OCI-LY1 (cell line): ENCODE results near the gene CTRL.

Source experiments
- H2AFZ ChIP-seq: fragments of 200-600 bp; sonication (generic), shearing (Covaris generic); 2 replicates; pipeline ENCODE4 v1.6.0; 2014; ENCODE audit warnings: antibody characterized with exemption, mild to moderate bottlenecking, low read length
- H3F3A ChIP-seq: fragments of 200-600 bp; sonication (generic), shearing (Covaris generic); 2 replicates; pipeline ENCODE4 v1.6.0; 2014; ENCODE audit warnings: mild to moderate bottlenecking, antibody characterized with exemption, low read length, moderate library complexity; ENCODE audit not compliant: insufficient read depth
- H3K27ac ChIP-seq: fragments of 200-600 bp; sonication (generic); 2 replicates; pipeline ENCODE4 v1.5.1; 2014; ENCODE audit warnings: low read length, mixed run types, mild to moderate bottlenecking, low read depth; ENCODE audit not compliant: poor library complexity, severe bottlenecking
- H3K27me3 ChIP-seq: fragments of 200-600 bp; sonication (generic); 2 replicates; pipeline ENCODE4 v1.6.0; 2014; ENCODE audit warnings: antibody characterized with exemption, mild to moderate bottlenecking, low read length, moderate library complexity; ENCODE audit not compliant: insufficient read depth
- H3K36me3 ChIP-seq: fragments of 200-600 bp; sonication (generic); 2 replicates; pipeline ENCODE4 v1.6.1; 2014; ENCODE audit warnings: mild to moderate bottlenecking, antibody characterized with exemption, low read length, moderate library complexity, mixed read lengths; ENCODE audit not compliant: insufficient read depth
- H3K4me1 ChIP-seq: fragments of 200-600 bp; sonication (generic); 2 replicates; pipeline ENCODE4 v1.5.1; 2014; ENCODE audit warnings: mild to moderate bottlenecking, low read length, moderate library complexity; ENCODE audit not compliant: insufficient read depth, severe bottlenecking
- H3K4me2 ChIP-seq: fragments of 200-600 bp; sonication (generic), shearing (Covaris generic); 2 replicates; pipeline ENCODE4 v1.6.1; 2014; ENCODE audit warnings: low read length
- H3K4me3 ChIP-seq: fragments of 200-600 bp; sonication (generic); 2 replicates; pipeline ENCODE4 v1.5.1; 2014; ENCODE audit warnings: low read length, low read depth, mild to moderate bottlenecking, mixed read lengths; ENCODE audit not compliant: poor library complexity, severe bottlenecking
- H3K79me2 ChIP-seq: fragments of 200-600 bp; shearing (Covaris generic); 2 replicates; pipeline ENCODE4 v1.6.1; 2016; ENCODE audit warnings: mixed run types, low read length, mixed read lengths; ENCODE audit not compliant: insufficient read depth
- H3K9ac ChIP-seq: fragments of 200-600 bp; sonication (generic), shearing (Covaris generic); 2 replicates; pipeline ENCODE4 v1.6.1; 2014; ENCODE audit warnings: mild to moderate bottlenecking, low read length, mixed read lengths
- H3K9me2 ChIP-seq: fragments of 200-600 bp; sonication (generic), shearing (Covaris generic); 2 replicates; pipeline ENCODE4 v1.6.1; 2014; ENCODE audit warnings: low read depth, mild to moderate bottlenecking, low read length, mixed read lengths
- H3K9me3 ChIP-seq: fragments of 200-600 bp; shearing (Covaris generic); 2 replicates; pipeline ENCODE4 v1.6.1; 2014; ENCODE audit warnings: low read length, mixed read lengths
- H4K20me1 ChIP-seq: fragments of 200-600 bp; sonication (generic), shearing (Covaris generic); 2 replicates; pipeline ENCODE4 v1.6.0; 2016; ENCODE audit warnings: mild to moderate bottlenecking, low read length; ENCODE audit not compliant: insufficient read depth
- EZH2 ChIP-seq: fragments of 200-600 bp; sonication (generic), shearing (Covaris generic); IDR thresholded peaks from 2 replicates; pipeline ENCODE4 v1.8.0; 2017; ENCODE audit warnings: borderline replicate concordance, mixed run types, mild to moderate bottlenecking, antibody characterized with exemption, low read length, moderate library complexity, mixed read lengths
- TF ChIP-seq, protein P1 (sequence below): fragments of 200-600 bp; sonication (generic), shearing (Covaris generic); IDR thresholded peaks from 2 replicates; pipeline ENCODE4 v1.5.1; 2017; ENCODE audit warnings: mild to moderate bottlenecking, antibody characterized with exemption, low read length, moderate library complexity, mixed read lengths

The CTRL gene

DNA sequence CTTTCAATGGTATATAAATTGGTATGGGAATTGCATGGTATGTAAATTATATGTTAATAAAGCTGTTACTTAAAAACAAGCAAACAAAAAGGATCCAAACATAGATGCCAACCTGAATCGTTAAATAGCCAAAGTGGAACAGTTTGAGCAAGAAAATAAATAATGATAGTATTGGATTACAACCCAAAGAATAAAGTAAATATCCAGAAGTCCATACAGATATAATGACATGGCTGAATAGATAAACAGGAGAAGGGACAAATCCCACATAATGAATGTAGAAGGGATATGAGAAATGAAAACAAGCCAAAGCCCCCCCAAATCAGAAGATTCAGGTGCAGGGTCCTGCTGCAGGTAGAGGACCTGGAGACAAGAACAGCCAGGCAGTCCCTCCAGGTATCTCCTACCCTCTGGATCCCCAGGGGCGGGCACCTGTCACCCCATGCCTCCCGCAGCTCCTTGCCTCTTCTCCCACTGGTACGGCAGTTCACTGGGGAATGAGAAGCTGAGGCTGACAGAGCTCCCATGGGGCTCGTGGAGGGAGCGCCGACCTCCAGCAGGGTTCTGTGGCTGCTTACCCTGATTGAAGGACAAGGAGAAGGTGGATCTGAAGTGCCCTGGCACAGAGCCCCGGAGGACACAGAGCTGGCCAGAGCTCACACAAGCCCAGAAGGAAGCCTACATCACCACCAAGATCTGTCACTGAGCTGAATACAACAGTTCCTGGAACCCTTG, 22.1 kb upstream of the CTRL start:
- H3K4me2 ChIP-seq: no peak overlapping the region
- TF ChIP-seq EZH2: no peak
- TF ChIP-seq, protein P1, sequence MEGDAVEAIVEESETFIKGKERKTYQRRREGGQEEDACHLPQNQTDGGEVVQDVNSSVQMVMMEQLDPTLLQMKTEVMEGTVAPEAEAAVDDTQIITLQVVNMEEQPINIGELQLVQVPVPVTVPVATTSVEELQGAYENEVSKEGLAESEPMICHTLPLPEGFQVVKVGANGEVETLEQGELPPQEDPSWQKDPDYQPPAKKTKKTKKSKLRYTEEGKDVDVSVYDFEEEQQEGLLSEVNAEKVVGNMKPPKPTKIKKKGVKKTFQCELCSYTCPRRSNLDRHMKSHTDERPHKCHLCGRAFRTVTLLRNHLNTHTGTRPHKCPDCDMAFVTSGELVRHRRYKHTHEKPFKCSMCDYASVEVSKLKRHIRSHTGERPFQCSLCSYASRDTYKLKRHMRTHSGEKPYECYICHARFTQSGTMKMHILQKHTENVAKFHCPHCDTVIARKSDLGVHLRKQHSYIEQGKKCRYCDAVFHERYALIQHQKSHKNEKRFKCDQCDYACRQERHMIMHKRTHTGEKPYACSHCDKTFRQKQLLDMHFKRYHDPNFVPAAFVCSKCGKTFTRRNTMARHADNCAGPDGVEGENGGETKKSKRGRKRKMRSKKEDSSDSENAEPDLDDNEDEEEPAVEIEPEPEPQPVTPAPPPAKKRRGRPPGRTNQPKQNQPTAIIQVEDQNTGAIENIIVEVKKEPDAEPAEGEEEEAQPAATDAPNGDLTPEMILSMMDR: no peak
- no peak overlapping the region for H3K27ac ChIP-seq
- peaks cover 12% of the 10 kb centered on the region; the same call in 1 of the 2 replicates for H3K36me3 ChIP-seq
- H3K79me2 ChIP-seq: no peaks in the 10 kb centered on the region
- no peak overlapping the region for H2AFZ ChIP-seq
- H3K27me3 ChIP-seq: no peaks in the 10 kb centered on the region
- H3K4me3 ChIP-seq: no peak overlapping the region
- no peaks in the 10 kb centered on the region for H3K9me2 ChIP-seq
- no peaks in the 10 kb centered on the region for H3K4me1 ChIP-seq
- H4K20me1 ChIP-seq: no peaks in the 10 kb centered on the region
- H3K9ac ChIP-seq: no peak overlapping the region
- H3F3A ChIP-seq: no peaks in the 10 kb centered on the region
- no peaks in the 10 kb centered on the region for H3K9me3 ChIP-seq

DNA sequence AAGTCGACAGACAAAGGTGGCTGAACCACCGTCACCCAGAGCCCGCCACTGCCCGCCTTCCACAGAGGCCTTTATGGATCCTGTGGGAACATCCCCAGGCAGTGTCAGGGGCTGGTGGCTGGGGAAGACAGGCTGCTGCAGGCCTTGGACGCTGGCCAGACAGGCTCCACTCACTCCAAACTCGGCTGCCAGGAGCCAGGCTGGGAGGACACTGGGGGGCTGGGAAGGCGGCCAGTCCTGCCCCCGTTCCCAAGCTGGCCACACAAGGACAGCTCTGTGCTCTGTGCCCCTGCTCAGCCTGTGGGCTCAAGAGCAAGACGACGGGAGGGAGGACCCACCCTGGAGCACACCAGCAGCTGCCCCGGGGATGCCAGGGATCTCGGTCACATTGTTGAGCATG, 19.8 kb upstream of the CTRL start:
- Histone ChIP-seq H2AFZ (no peak overlapping the region), H3K79me2 (no peaks in the 10 kb centered on the region), H3K27ac (no peak overlapping the region), H3K4me1 (no peaks in the 10 kb centered on the region), H3F3A (no peaks in the 10 kb centered on the region), H3K4me2 (no peak overlapping the region), H3K9me2 (no peaks in the 10 kb centered on the region), H3K36me3 (peaks cover 12% of the 10 kb centered on the region; the same call in 1 of the 2 replicates), H3K9ac (no peak overlapping the region), H3K4me3 (no peak overlapping the region), H3K9me3 (no peaks in the 10 kb centered on the region), H4K20me1 (no peaks in the 10 kb centered on the region), H3K27me3 (no peaks in the 10 kb centered on the region)
- TF ChIP-seq, protein P1: no peak
- no peak for TF ChIP-seq EZH2

DNA sequence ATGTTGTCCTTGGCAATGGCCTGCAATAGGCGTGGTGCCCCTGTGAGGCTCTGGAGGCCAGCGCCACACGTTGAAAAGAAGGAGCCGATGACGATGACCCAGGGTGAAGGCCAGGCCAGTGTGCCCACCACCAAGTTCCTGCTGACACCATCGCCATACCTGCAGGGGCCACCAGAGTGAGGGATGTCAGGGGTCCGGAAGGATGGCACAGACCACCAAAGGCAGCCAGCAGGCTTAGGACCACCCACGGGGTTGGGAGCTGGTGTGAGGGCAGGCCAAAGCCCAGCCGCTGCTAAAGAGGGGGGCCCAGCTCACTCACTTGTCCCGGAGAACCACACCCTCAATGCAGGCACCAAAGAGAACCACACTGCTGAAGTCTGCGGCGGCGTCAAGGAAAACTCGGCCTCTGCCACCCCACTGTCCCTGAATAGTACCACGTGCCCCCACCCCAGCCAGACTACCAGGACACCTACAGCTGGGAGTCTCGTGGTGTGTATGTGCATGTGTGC, 18.7 kb upstream of the CTRL start:
- Histone ChIP-seq H3K27me3 (no peaks in the 10 kb centered on the region), H3K4me1 (no peaks in the 10 kb centered on the region), H3K36me3 (peaks cover 16% of the 10 kb centered on the region; the same call in 1 of the 2 replicates), H3K9me2 (no peaks in the 10 kb centered on the region), H3K4me2 (no peak overlapping the region), H3F3A (no peaks in the 10 kb centered on the region), H4K20me1 (no peaks in the 10 kb centered on the region), H3K9ac (no peak overlapping the region), H3K27ac (no peak overlapping the region), H3K9me3 (no peaks in the 10 kb centered on the region), H2AFZ (no peak overlapping the region), H3K4me3 (no peak overlapping the region), H3K79me2 (no peaks in the 10 kb centered on the region)
- TF ChIP-seq EZH2: no peak
- TF ChIP-seq, protein P1: no peak
